H9 (cell line): ENCODE data around the gene FHIT. TPM values are rescaled to one million over a fixed set of nuclear protein-coding genes. Genes with fewer than 3 reads are reported as not detected.

Experiments
- DNase-seq: peaks from one replicate; pipeline ENCODE4 v3.0.0-alpha.2; 2017
- H2AFZ ChIP-seq: one replicate; pipeline ENCODE4 v1.6.1; 2013; ENCODE audit warnings: mild to moderate bottlenecking, low read length, control low read depth, moderate library complexity
- H2AK5ac ChIP-seq: 2 replicates; pipeline ENCODE4 v1.6.1; 2013; ENCODE audit warnings: low read length, control low read depth, mixed read lengths; ENCODE audit not compliant: insufficient read length
- H2BK120ac ChIP-seq: one replicate; pipeline ENCODE4 v1.6.1; 2013; ENCODE audit warnings: low read depth, mild to moderate bottlenecking, low read length, control low read depth, inconsistent platforms; ENCODE audit not compliant: poor library complexity, severe bottlenecking
- H2BK12ac ChIP-seq: 2 replicates; pipeline ENCODE4 v1.6.1; 2013; ENCODE audit warnings: low read length, control low read depth, mixed read lengths, low read depth; ENCODE audit not compliant: insufficient read length
- H2BK15ac ChIP-seq: 2 replicates; pipeline ENCODE4 v1.6.1; 2013; ENCODE audit warnings: low read depth, low read length, control low read depth
- H2BK20ac ChIP-seq: one replicate; pipeline ENCODE4 v1.6.1; 2013; ENCODE audit warnings: low read depth, mild to moderate bottlenecking, low read length, control low read depth, inconsistent platforms; ENCODE audit not compliant: poor library complexity, severe bottlenecking
- H2BK5ac ChIP-seq: 2 replicates; pipeline ENCODE4 v1.6.1; 2013; ENCODE audit warnings: low read length, control low read depth, mixed read lengths; ENCODE audit not compliant: insufficient read length
- H3K14ac ChIP-seq: 2 replicates; pipeline ENCODE4 v1.6.1; 2013; ENCODE audit warnings: low read length, control low read depth; ENCODE audit not compliant: insufficient read depth
- H3K18ac ChIP-seq: 2 replicates; pipeline ENCODE4 v1.6.1; 2013; ENCODE audit warnings: low read depth, mild to moderate bottlenecking, mixed read lengths, low read length, control low read depth; ENCODE audit not compliant: insufficient read length
- H3K23ac ChIP-seq: 2 replicates; pipeline ENCODE4 v1.6.1; 2013; ENCODE audit warnings: low read length, control low read depth, mixed read lengths, low read depth; ENCODE audit not compliant: insufficient read length
- H3K23me2 ChIP-seq: 2 replicates; pipeline ENCODE4 v1.6.1; 2013; ENCODE audit warnings: low read depth, mild to moderate bottlenecking, mixed read lengths, low read length, control low read depth; ENCODE audit not compliant: insufficient read length, poor library complexity, severe bottlenecking
- H3K27ac ChIP-seq: 2 replicates; pipeline ENCODE4 v1.5.1; 2013; ENCODE audit warnings: low read length, control low read depth, mixed read lengths, low read depth; ENCODE audit not compliant: insufficient read length
- H3K27me3 ChIP-seq: 2 replicates; pipeline ENCODE4 v1.6.1; 2013; ENCODE audit warnings: low read length, control low read depth, inconsistent platforms; ENCODE audit not compliant: insufficient read depth
- H3K4ac ChIP-seq: 2 replicates; pipeline ENCODE4 v1.6.1; 2013; ENCODE audit warnings: low read depth, mild to moderate bottlenecking, control low read depth, inconsistent platforms, low read length, moderate library complexity
- H3K4me1 ChIP-seq: 2 replicates; pipeline ENCODE4 v1.6.1; 2013; ENCODE audit warnings: low read length, control low read depth, inconsistent platforms; ENCODE audit not compliant: insufficient read depth
- H3K4me2 ChIP-seq: 2 replicates; pipeline ENCODE4 v1.6.1; 2013; ENCODE audit warnings: low read length, control low read depth, mixed read lengths; ENCODE audit not compliant: insufficient read length, insufficient read depth
- H3K56ac ChIP-seq: 2 replicates; pipeline ENCODE4 v1.6.1; 2013; ENCODE audit warnings: low read depth, mild to moderate bottlenecking, mixed read lengths, low read length, control low read depth; ENCODE audit not compliant: insufficient read length
- H3K79me1 ChIP-seq: 2 replicates; pipeline ENCODE4 v1.6.1; 2013; ENCODE audit warnings: low read depth, mild to moderate bottlenecking, moderate library complexity, low read length, control low read depth, inconsistent platforms; ENCODE audit not compliant: insufficient read depth, poor library complexity, severe bottlenecking
- H3K79me2 ChIP-seq: 2 replicates; pipeline ENCODE4 v1.6.1; 2013; ENCODE audit warnings: low read length, control low read depth, inconsistent platforms; ENCODE audit not compliant: insufficient read depth
- H3K9ac ChIP-seq: 2 replicates; pipeline ENCODE4 v1.6.1; 2013; ENCODE audit warnings: low read length, control low read depth, mixed read lengths; ENCODE audit not compliant: insufficient read length; ENCODE audit errors: extremely low read depth
- H3K9me3 ChIP-seq: one replicate; pipeline ENCODE4 v1.6.1; 2013; ENCODE audit warnings: low read depth, low read length, inconsistent platforms; ENCODE audit not compliant: control insufficient read depth
- H3T11ph ChIP-seq: one replicate; pipeline ENCODE4 v1.6.1; 2013; ENCODE audit warnings: mild to moderate bottlenecking, low read length, control low read depth, inconsistent platforms
- H4K20me1 ChIP-seq: one replicate; pipeline ENCODE4 v1.6.1; 2013; ENCODE audit not compliant: control insufficient read depth, insufficient read length, insufficient read depth
- H4K5ac ChIP-seq: 2 replicates; pipeline ENCODE4 v1.6.1; 2013; ENCODE audit warnings: low read depth, mild to moderate bottlenecking, mixed read lengths, low read length, control low read depth; ENCODE audit not compliant: insufficient read length
- H4K8ac ChIP-seq: replicated peaks from 2 replicates; pipeline ENCODE4 v1.6.1; 2013; ENCODE audit warnings: low read length, control low read depth, mixed read lengths, low read depth; ENCODE audit not compliant: insufficient read length
- H4K91ac ChIP-seq: 2 replicates; pipeline ENCODE4 v1.6.1; 2013; ENCODE audit warnings: low read depth, mild to moderate bottlenecking, moderate library complexity, mixed read lengths, low read length, control low read depth; ENCODE audit not compliant: insufficient read length
- H3K27ac Mint-ChIP-seq, 3 experiments: 2 replicates in 2 of 3; 3 replicates in 1 of 3; pipeline ENCODE4 v1.8.0; 2020 to 2021; ENCODE audit warnings: mixed read lengths in 3 of 3, mild to moderate bottlenecking in 1 of 3, moderate library complexity in 1 of 3
- H3K27me3 Mint-ChIP-seq: 2 replicates; pipeline ENCODE4 v1.8.0; 2021; ENCODE audit warnings: low read depth, mild to moderate bottlenecking, moderate library complexity, mixed read lengths
- H3K36me3 Mint-ChIP-seq, 3 experiments: 2 replicates in 2 of 3; 3 replicates in 1 of 3; pipeline ENCODE4 v1.8.0; 2020 to 2021; ENCODE audit warnings: low read depth in 3 of 3, mixed read lengths in 3 of 3; ENCODE audit not compliant: insufficient read depth in 1 of 3
- H3K4me1 Mint-ChIP-seq, 2 experiments: 2 replicates each; pipeline ENCODE4 v1.8.0; 2020; ENCODE audit warnings: mixed read lengths in 2 of 2
- H3K4me3 Mint-ChIP-seq, 2 experiments: 2 replicates in 1 of 2; 3 replicates in 1 of 2; pipeline ENCODE4 v1.8.0; 2020 to 2021; ENCODE audit warnings: mild to moderate bottlenecking in 2 of 2, mixed read lengths in 2 of 2, moderate library complexity in 1 of 2
- H3K9me3 Mint-ChIP-seq, 2 experiments: 2 replicates in 1 of 2; 3 replicates in 1 of 2; pipeline ENCODE4 v1.8.0; 2020; ENCODE audit warnings: mild to moderate bottlenecking in 2 of 2, mixed read lengths in 2 of 2, moderate library complexity in 1 of 2
- WGBS: extraction: QIAGEN DNeasy Blood & Tissue Kit; methylation state at CpG from one replicate; pipeline ENCODE4 v1.1.7; 2013; ENCODE audit warnings: missing lambda C conversion rate, low lambda C conversion rate, mixed read lengths; ENCODE audit not compliant: insufficient read length; ENCODE audit errors: extremely low coverage; 5-methylcytosine and 5-hydroxymethylcytosine counted together
- total RNA-seq: library from RNA; stranded (reverse); gene quantifications from 2 replicates; pipeline ENCODE4 v1.2.1, GENCODE V29; 2021
- TF ChIP-seq, protein P1 (sequence below): fragments of 200-600 bp; sonication (generic); conservative IDR thresholded peaks from 3 replicates; pipeline ENCODE4 v1.8.0; 2021; ENCODE audit warnings: antibody characterized with exemption, mild to moderate bottlenecking

FHIT gene
- total RNA-seq, 1 experiment from 2014 or later, result 3.0 TPM

DNA sequence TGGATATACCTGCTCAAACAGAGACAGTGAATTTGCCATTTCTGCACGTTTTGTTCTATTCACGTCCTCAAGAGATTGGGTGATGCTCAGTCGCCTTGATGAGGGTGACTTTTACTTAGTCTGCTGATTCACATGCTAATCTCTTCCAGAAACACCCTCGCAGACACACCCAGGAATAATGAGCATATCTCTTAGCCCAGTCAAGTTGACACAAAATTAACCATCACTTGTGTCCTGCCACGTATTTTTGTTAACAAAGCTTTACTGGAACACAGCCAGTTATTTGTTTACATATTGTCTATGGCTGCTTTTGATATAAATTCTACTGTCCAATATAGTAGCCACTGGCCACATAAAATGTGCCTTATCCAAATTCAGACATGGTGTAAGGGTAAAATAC is 218.3 kb downstream of the FHIT start:
- Histone ChIP-seq H3K27me3 (no peaks in the 10 kb centered on the region), H3K27ac (no peak overlapping the region), H3K23me2 (no peaks in the 10 kb centered on the region), H3K79me2 (no peaks in the 10 kb centered on the region), H4K91ac (no peak overlapping the region), H2BK15ac (no peak overlapping the region), H2BK120ac (no peak overlapping the region), H4K5ac (no peak overlapping the region), H3K9me3 (no peaks in the 10 kb centered on the region), H4K20me1 (no peaks in the 10 kb centered on the region), H3K14ac (no peak overlapping the region), H3K23ac (no peak overlapping the region), H3T11ph (no peak overlapping the region), H3K4me1 (no peaks in the 10 kb centered on the region), H2AK5ac (no peak overlapping the region), H2AFZ (no peak overlapping the region), H3K56ac (no peak overlapping the region), H2BK12ac (no peak overlapping the region), H3K18ac (no peak overlapping the region), H3K79me1 (no peaks in the 10 kb centered on the region), H3K4me2 (no peak overlapping the region), H3K9ac (no peak overlapping the region), H2BK5ac (no peak overlapping the region), H2BK20ac (no peak overlapping the region), H3K4ac (no peak overlapping the region), H4K8ac (no peak overlapping the region)
- Mint-ChIP-seq H3K36me3 (peaks cover 0 to 16% (median 7%) of the 10 kb centered on the region in 3 experiments; a peak in 4 of 7 replicates), H3K27me3 (no peaks in the 10 kb centered on the region), H3K27ac (no peak overlapping the region), H3K4me3 (no peak overlapping the region), H3K4me1 (peaks cover 0 to 8% of the 10 kb centered on the region in 2 experiments; a peak in 2 of 4 replicates), H3K9me3 (peaks cover 8 to 18% of the 10 kb centered on the region in 2 experiments)
- WGBS, result no CpG with 5 or more reads among the region's 5 CpGs
- DNase-seq, result no peak
- TF ChIP-seq, protein P1, sequence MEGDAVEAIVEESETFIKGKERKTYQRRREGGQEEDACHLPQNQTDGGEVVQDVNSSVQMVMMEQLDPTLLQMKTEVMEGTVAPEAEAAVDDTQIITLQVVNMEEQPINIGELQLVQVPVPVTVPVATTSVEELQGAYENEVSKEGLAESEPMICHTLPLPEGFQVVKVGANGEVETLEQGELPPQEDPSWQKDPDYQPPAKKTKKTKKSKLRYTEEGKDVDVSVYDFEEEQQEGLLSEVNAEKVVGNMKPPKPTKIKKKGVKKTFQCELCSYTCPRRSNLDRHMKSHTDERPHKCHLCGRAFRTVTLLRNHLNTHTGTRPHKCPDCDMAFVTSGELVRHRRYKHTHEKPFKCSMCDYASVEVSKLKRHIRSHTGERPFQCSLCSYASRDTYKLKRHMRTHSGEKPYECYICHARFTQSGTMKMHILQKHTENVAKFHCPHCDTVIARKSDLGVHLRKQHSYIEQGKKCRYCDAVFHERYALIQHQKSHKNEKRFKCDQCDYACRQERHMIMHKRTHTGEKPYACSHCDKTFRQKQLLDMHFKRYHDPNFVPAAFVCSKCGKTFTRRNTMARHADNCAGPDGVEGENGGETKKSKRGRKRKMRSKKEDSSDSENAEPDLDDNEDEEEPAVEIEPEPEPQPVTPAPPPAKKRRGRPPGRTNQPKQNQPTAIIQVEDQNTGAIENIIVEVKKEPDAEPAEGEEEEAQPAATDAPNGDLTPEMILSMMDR, result no peak
